CD4-positive, alpha-beta T cell treated with Interferon gamma for 1 hour (primary cell): ENCODE measurements around the gene HJURP.

Source experiments
- DNase-seq: peaks from one replicate; pipeline ENCODE4 v3.0.0-alpha.2; 2020

Gene HJURP

GRCh38 chr2:233789554-233789953 is 64.8 kb downstream of the HJURP start:
- DNase-seq: no peak
